Neural cell (in vitro differentiated cells): ENCODE results near the gene KCNK7. TPM values are rescaled to one million over a fixed set of nuclear protein-coding genes. Genes with fewer than 3 reads are reported as not detected.

ENCODE experiments used
- H2AFZ ChIP-seq: fragments of 200-600, 300-800 bp; sonication (generic), shearing (Covaris generic); 2 replicates; pipeline ENCODE4 v1.6.0; 2014; ENCODE audit warnings: low read depth, mild to moderate bottlenecking, antibody characterized with exemption, low read length, moderate library complexity
- H3F3A ChIP-seq: fragments of 200-600 bp; shearing (Covaris generic); 2 replicates; pipeline ENCODE4 v1.6.1; 2016; ENCODE audit warnings: mild to moderate bottlenecking, moderate library complexity, mixed read lengths, antibody characterized with exemption, low read length; ENCODE audit not compliant: insufficient read depth, poor library complexity, severe bottlenecking
- H3K27ac ChIP-seq: fragments of 200-600, 300-800 bp; sonication (generic), shearing (Covaris generic); 2 replicates; pipeline ENCODE4 v1.5.1; 2014; ENCODE audit warnings: mild to moderate bottlenecking, low read length, moderate library complexity
- H3K27me3 ChIP-seq: fragments of 300-800, 200-600 bp; sonication (generic), shearing (Covaris generic); 2 replicates; pipeline ENCODE4 v1.6.0; 2014; ENCODE audit warnings: mild to moderate bottlenecking, low read depth, low read length, moderate library complexity; ENCODE audit not compliant: insufficient read depth
- H3K36me3 ChIP-seq: fragments of 300-800, 200-600 bp; sonication (generic), shearing (Covaris generic); 2 replicates; pipeline ENCODE4 v1.5.1; 2014; ENCODE audit warnings: mild to moderate bottlenecking, antibody characterized with exemption, low read length, moderate library complexity; ENCODE audit not compliant: insufficient read depth
- H3K4me2 ChIP-seq: fragments of 300-800, 200-600 bp; sonication (generic), shearing (Covaris generic); 2 replicates; pipeline ENCODE4 v1.6.0; 2014; ENCODE audit warnings: mild to moderate bottlenecking, low read length
- H3K4me3 ChIP-seq: fragments of 300-800, 200-600 bp; sonication (generic), shearing (Covaris generic); 2 replicates; pipeline ENCODE4 v1.5.1; 2014; ENCODE audit warnings: mild to moderate bottlenecking, low read length, moderate library complexity
- H3K79me2 ChIP-seq: fragments of 200-600 bp; shearing (Covaris generic); replicated peaks from 2 replicates; pipeline ENCODE4 v1.6.0; 2014; ENCODE audit warnings: mild to moderate bottlenecking, low read length, moderate library complexity; ENCODE audit not compliant: insufficient read depth
- H3K9ac ChIP-seq: fragments of 300-800, 200-600 bp; sonication (generic), shearing (Covaris generic); 2 replicates; pipeline ENCODE4 v1.6.1; 2016; ENCODE audit warnings: mild to moderate bottlenecking, low read length, mixed read lengths
- H3K9me2 ChIP-seq: fragments of 200-600 bp; shearing (Covaris generic); 2 replicates; pipeline ENCODE4 v1.6.1; 2016; ENCODE audit warnings: mild to moderate bottlenecking, low read length, mixed read lengths; ENCODE audit not compliant: insufficient read depth
- H3K9me3 ChIP-seq: fragments of 200-600, 300-800 bp; sonication (generic), shearing (Covaris generic); 2 replicates; pipeline ENCODE4 v1.6.1; 2016; ENCODE audit warnings: mild to moderate bottlenecking, mixed run types, low read length, moderate library complexity, mixed read lengths
- H4K20me1 ChIP-seq: fragments of 200-600 bp; shearing (Covaris generic); 2 replicates; pipeline ENCODE4 v1.6.1; 2016; ENCODE audit warnings: mild to moderate bottlenecking, mixed run types; ENCODE audit not compliant: insufficient read depth
- EP300 ChIP-seq: fragments of 450-650 bp; conservative IDR thresholded peaks from 2 replicates; pipeline ENCODE4 v1.6.1; 2014; ENCODE audit warnings: antibody characterized with exemption, mild to moderate bottlenecking, moderate library complexity; ENCODE audit not compliant: poor library complexity, severe bottlenecking
- EZH2 ChIP-seq: fragments of 200-600, 300-800 bp; shearing (Covaris generic), sonication (generic); IDR thresholded peaks from 2 replicates; pipeline ENCODE4 v1.6.1; 2014; ENCODE audit warnings: antibody characterized with exemption, low read length, borderline replicate concordance, mild to moderate bottlenecking; ENCODE audit not compliant: insufficient read depth, poor library complexity, severe bottlenecking
- MXI1 ChIP-seq: fragments of 450-650 bp; conservative IDR thresholded peaks from 2 replicates; pipeline ENCODE4 v1.6.1; 2014; ENCODE audit warnings: antibody characterized with exemption, mild to moderate bottlenecking; ENCODE audit not compliant: poor library complexity, severe bottlenecking
- POLR2AphosphoS5 ChIP-seq: IDR thresholded peaks from 2 replicates; pipeline ENCODE4 v1.6.1; 2012
- RAD21 ChIP-seq: fragments of 450-650 bp; conservative IDR thresholded peaks from 2 replicates; pipeline ENCODE4 v1.6.1; 2014; ENCODE audit warnings: antibody characterized with exemption, mild to moderate bottlenecking, moderate library complexity
- SMC3 ChIP-seq: fragments of 450-650 bp; conservative IDR thresholded peaks from 2 replicates; pipeline ENCODE4 v1.6.1; 2014; ENCODE audit warnings: antibody characterized with exemption, mild to moderate bottlenecking, moderate library complexity; ENCODE audit not compliant: poor library complexity
- TAF1 ChIP-seq: IDR thresholded peaks from 2 replicates; pipeline ENCODE4 v1.6.1; 2012; ENCODE audit warnings: low read depth
- polyA plus RNA-seq: library from polyadenylated mRNA; depleted of rRNA; stranded (reverse); fragments of >200 nt; gene quantifications from 2 replicates; pipeline ENCODE4 v1.2.3, GENCODE V29; 2014
- TF ChIP-seq, protein P1 (sequence below): fragments of 450-650 bp; IDR thresholded peaks from 2 replicates; pipeline ENCODE4 v1.5.1; 2014; ENCODE audit warnings: antibody characterized with exemption, mild to moderate bottlenecking, moderate library complexity; ENCODE audit not compliant: poor library complexity, severe bottlenecking
- TF ChIP-seq, protein P2 (sequence below): IDR thresholded peaks from 2 replicates; pipeline ENCODE4 v1.6.1; 2012; ENCODE audit warnings: borderline replicate concordance

The KCNK7 gene
- polyA plus RNA-seq, 1 donor from 2014 or later, result 1.1 TPM

- Histone ChIP-seq H2AFZ (no peak overlapping the region), H3K36me3 (no peaks in the 10 kb centered on the region), H3K9ac (no peak overlapping the region), H4K20me1 (no peaks in the 10 kb centered on the region), H3K27me3 (no peaks in the 10 kb centered on the region), H3K4me2 (no peak overlapping the region), H3K9me2 (no peaks in the 10 kb centered on the region), H3K79me2 (no peaks in the 10 kb centered on the region), H3K27ac (no peak overlapping the region), H3K4me3 (no peak overlapping the region), H3F3A (no peaks in the 10 kb centered on the region), H3K9me3 (no peaks in the 10 kb centered on the region)
- TF ChIP-seq, protein P1, sequence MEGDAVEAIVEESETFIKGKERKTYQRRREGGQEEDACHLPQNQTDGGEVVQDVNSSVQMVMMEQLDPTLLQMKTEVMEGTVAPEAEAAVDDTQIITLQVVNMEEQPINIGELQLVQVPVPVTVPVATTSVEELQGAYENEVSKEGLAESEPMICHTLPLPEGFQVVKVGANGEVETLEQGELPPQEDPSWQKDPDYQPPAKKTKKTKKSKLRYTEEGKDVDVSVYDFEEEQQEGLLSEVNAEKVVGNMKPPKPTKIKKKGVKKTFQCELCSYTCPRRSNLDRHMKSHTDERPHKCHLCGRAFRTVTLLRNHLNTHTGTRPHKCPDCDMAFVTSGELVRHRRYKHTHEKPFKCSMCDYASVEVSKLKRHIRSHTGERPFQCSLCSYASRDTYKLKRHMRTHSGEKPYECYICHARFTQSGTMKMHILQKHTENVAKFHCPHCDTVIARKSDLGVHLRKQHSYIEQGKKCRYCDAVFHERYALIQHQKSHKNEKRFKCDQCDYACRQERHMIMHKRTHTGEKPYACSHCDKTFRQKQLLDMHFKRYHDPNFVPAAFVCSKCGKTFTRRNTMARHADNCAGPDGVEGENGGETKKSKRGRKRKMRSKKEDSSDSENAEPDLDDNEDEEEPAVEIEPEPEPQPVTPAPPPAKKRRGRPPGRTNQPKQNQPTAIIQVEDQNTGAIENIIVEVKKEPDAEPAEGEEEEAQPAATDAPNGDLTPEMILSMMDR, result no peak
- TF ChIP-seq POLR2AphosphoS5 (no peak), TAF1 (no peak), EZH2 (no peak), SMC3 (no peak), RAD21 (no peak), EP300 (no peak), MXI1 (no peak)
- TF ChIP-seq, protein P2, sequence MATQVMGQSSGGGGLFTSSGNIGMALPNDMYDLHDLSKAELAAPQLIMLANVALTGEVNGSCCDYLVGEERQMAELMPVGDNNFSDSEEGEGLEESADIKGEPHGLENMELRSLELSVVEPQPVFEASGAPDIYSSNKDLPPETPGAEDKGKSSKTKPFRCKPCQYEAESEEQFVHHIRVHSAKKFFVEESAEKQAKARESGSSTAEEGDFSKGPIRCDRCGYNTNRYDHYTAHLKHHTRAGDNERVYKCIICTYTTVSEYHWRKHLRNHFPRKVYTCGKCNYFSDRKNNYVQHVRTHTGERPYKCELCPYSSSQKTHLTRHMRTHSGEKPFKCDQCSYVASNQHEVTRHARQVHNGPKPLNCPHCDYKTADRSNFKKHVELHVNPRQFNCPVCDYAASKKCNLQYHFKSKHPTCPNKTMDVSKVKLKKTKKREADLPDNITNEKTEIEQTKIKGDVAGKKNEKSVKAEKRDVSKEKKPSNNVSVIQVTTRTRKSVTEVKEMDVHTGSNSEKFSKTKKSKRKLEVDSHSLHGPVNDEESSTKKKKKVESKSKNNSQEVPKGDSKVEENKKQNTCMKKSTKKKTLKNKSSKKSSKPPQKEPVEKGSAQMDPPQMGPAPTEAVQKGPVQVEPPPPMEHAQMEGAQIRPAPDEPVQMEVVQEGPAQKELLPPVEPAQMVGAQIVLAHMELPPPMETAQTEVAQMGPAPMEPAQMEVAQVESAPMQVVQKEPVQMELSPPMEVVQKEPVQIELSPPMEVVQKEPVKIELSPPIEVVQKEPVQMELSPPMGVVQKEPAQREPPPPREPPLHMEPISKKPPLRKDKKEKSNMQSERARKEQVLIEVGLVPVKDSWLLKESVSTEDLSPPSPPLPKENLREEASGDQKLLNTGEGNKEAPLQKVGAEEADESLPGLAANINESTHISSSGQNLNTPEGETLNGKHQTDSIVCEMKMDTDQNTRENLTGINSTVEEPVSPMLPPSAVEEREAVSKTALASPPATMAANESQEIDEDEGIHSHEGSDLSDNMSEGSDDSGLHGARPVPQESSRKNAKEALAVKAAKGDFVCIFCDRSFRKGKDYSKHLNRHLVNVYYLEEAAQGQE, result no peak
Observed at GRCh38 chr11:65555693-65556231, 39.8 kb downstream of the KCNK7 start.

- H3K27ac ChIP-seq, result no peak overlapping the region
- H3K36me3 ChIP-seq, result no peaks in the 10 kb centered on the region
- no peaks in the 10 kb centered on the region for H3K79me2 ChIP-seq
- no peaks in the 10 kb centered on the region for H4K20me1 ChIP-seq
- H3K9me3 ChIP-seq, result no peaks in the 10 kb centered on the region
- H3K9ac ChIP-seq, result no peak overlapping the region
- H3F3A ChIP-seq, result no peaks in the 10 kb centered on the region
- no peak overlapping the region for H3K4me2 ChIP-seq
- H3K4me3 ChIP-seq, result no peak overlapping the region
- H3K9me2 ChIP-seq, result no peaks in the 10 kb centered on the region
- TF ChIP-seq EP300, result no peak
- TF ChIP-seq, protein P2, result no peak
- no peak for TF ChIP-seq EZH2
- no peak for TF ChIP-seq RAD21
- no peak for TF ChIP-seq POLR2AphosphoS5
- TF ChIP-seq TAF1, result no peak
- TF ChIP-seq, protein P1, result no peak
- TF ChIP-seq SMC3, result no peak
- TF ChIP-seq MXI1, result no peak
- no peak overlapping the region for H2AFZ ChIP-seq
- H3K27me3 ChIP-seq, result no peaks in the 10 kb centered on the region
Observed at GRCh38 chr11:65554842-65555430, 40.7 kb downstream of the KCNK7 start.
